HG03520 (cell line): ENCODE measurements around the gene FSTL4.

Experiments
- ATAC-seq: cut with Tn5 transposase; IDR thresholded peaks from one replicate; pipeline ENCODE4 v1.9.1; 2021; ENCODE audit warnings: mild to moderate bottlenecking, moderate library complexity; ENCODE audit not compliant: unreplicated experiment

Gene FSTL4

GRCh38 chr5:133354323-133355185 lies 257.8 kb downstream of the FSTL4 start:
- no peak for ATAC-seq

- no peak for ATAC-seq
Measured at GRCh38 chr5:133353741-133354140, 258.6 kb downstream of the FSTL4 start.

GRCh38 chr5:133348406-133348805 lies 263.9 kb downstream of the FSTL4 start:
- no peak for ATAC-seq

GRCh38 chr5:133347039-133347438 lies 265.3 kb downstream of the FSTL4 start:
- ATAC-seq = no peak

- ATAC-seq = no peak
Measured at GRCh38 chr5:133344266-133344665, 268.1 kb downstream of the FSTL4 start.

- ATAC-seq = no peak
Measured at GRCh38 chr5:133343196-133343595, 269.1 kb downstream of the FSTL4 start.

GRCh38 chr5:133341915-133342710 lies 270.2 kb downstream of the FSTL4 start:
- ATAC-seq = no peak

- ATAC-seq = no peak
Measured at GRCh38 chr5:133341296-133341695, 271.0 kb downstream of the FSTL4 start.

- ATAC-seq = no peak
Measured at GRCh38 chr5:133340822-133341221, 271.5 kb downstream of the FSTL4 start.

- ATAC-seq = no peak
Measured at GRCh38 chr5:133340002-133340755, 272.2 kb downstream of the FSTL4 start.

GRCh38 chr5:133338504-133339355 lies 273.6 kb downstream of the FSTL4 start:
- no peak for ATAC-seq

GRCh38 chr5:133337795-133338445 lies 274.4 kb downstream of the FSTL4 start:
- no peak for ATAC-seq

GRCh38 chr5:133336969-133337410 lies 275.4 kb downstream of the FSTL4 start:
- no peak for ATAC-seq

GRCh38 chr5:133336121-133336968 lies 276.0 kb downstream of the FSTL4 start:
- ATAC-seq = no peak

GRCh38 chr5:133334796-133335639 lies 277.3 kb downstream of the FSTL4 start:
- ATAC-seq = no peak

- no peak for ATAC-seq
Measured at GRCh38 chr5:133333326-133334150, 278.8 kb downstream of the FSTL4 start.

GRCh38 chr5:133332439-133333024 lies 279.8 kb downstream of the FSTL4 start:
- ATAC-seq = no peak
